HL-60/S4 (cell line): Measurements from ENCODE around the gene IRF2BPL.
"Not testable (repeated sequence)": the region's sequence is repeated elsewhere in the genome, so short reads cannot be mapped to it uniquely, and the experiment has no call there.

ENCODE experiments used
- in situ Hi-C: fragments of 300-500 bp; cut with MboI; formaldehyde crosslinking; loops from 2 replicates; pipeline ENCODE4 v1.14.3; 2022; ENCODE audit warnings: low sequenced_read_pairs

IRF2BPL gene

DNA sequence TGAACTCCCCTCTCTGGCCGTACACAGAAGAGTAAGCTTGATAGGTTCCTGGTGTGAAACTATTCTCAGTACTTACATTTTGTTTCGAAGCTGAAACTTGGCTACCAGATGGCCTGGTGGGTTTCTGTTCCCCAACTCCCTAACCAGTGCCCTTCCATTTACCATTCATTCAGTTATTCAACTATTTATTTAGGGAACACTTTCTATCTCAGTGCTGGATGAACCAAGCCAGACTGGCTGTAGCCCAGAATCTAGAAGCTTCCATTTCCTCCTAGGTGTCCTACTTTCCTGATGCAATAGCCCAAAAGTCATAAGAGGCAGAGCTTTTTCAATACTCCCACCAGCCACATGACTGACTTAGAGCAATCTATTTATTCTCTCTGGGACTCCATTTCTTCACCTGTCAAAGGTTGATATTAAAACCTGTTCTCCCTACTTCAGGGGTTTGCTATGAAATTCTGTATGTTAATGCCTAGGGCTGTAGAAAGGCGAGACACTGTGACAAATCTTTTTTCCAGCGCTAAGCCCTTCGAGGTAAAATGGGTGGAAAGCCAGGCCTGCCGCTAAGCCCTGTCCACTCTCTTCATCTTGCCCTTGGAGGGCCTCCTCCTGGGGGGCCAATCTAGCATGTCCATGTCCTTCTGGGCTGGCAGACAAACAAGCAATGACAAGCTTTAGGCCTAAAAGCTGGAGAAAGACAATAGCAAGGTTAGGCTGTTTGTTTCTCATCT lies 8.1 kb upstream of the IRF2BPL start:
- in situ Hi-C loops: no loop called here

DNA sequence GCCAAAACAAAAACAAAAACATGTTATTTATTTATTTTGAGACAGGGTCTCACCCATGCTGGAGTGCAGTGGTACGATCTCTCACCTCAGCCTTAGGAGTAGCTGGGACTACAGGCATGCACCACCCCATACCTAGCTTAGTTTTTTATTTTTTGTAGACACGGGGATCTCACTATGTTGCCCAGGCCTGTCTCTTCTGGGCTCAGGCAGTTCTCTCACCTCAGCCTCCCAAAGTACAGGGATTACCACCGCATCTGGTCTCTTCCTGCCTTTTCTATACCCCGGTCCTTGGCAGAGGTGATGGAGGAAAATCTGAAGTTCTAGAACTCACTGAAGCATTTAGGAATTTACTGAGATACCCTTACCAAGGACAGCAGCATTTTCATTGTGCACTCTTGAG lies 6.8 kb upstream of the IRF2BPL start:
- in situ Hi-C loops: no loop called here

DNA sequence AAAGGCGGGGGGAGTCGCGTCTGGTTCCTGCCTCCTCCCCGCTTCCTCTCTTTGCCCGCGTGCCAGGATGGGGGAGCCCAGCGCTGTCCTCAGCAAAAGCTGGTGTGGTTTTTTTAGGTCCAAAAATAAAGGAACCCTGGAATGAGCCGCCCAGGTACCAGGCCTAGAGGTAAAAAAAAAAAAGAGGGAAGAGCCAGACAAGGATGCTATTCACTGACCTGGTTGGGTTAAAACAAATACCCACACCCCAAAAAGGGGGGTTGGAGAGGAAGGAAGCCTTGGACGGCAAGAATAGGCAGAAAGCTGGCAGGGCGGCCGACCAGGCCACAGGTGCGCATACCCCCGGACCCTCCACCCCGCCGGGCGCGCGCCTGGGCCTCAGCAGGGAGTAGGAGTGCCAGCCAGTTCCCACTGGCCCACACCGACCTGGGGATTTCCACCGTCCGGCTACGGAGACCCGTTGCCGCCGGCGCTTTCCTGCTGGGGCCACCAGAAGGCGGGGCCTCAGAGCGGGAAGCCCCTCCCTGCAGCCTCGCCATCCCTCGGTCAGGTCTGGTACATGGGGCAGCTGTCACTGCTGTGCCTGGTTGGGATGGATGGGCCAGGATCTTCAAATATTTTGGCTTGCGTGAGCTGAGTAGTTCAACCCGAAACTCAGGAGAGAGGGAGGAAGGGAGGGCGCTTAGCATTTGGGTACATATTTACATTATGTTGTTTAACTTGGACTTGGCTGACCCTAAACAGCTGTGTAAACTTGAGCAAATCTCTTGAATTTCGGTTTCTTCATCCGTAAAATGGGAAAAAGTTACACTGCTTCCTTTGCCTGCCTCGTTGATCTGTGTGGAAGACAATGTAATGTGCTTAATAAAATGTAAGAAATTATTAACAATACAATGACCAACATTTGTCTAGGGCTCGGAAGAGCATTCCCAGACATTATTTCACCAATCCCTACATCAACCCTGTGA lies 5.4 kb upstream of the IRF2BPL start:
- in situ Hi-C loops: no loop called here

- in situ Hi-C loops: no loop called here
Measured at GRCh38 chr14:77032844-77033621, 4.5 kb upstream of the IRF2BPL start.

DNA sequence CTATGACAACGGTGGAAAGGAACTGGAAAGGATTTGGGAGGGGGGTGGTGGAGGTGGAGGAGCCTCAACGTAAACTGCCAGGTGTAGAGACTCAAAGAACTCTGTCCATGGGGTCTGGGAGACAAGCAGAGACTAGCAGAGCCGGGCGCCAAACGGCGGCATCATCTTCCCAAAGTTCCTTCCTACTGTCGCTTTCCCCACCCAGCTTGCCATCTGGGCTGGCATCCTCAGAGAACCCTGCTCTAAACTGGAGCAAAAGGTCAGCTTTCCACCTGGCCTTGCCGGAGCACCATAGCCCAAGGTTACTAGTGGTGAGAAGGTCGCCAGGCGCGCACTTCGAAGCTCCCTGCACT lies 4.0 kb upstream of the IRF2BPL start:
- in situ Hi-C loops: no loop called here

DNA sequence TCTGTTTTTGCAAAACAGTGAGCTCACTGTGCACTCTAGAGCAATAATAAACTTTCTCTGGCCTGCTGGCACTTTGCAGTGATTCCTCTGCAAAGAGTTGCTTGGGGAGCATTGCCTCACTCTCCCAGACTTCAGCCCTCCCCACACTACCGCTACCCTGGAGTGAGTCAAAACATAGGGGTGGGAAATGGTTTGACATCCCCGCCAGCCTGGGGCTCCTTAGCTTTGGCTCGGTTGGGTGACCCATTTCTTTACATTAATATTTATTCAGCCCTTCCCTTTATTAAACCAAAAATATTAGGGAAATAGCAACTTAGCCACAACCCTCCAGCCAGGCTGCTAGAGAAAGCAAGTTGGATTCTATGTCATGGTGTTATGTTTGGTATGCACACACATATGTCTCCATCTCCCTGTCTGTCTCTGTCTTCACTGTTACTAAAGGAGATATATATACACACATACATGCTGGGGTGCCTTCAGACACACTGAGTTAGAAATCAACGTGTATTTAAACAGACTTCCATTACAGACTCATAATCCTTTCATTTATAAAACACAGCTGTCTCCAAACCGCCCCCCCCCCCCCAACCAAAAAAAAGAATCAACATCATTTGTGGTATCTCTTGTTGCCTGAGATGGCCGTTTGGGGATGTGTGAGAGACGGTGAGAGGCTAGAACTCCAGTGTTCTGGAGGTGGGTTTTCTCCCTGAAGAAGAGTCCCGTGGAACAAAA lies 3.4 kb upstream of the IRF2BPL start:
- in situ Hi-C loops: no loop called here

DNA sequence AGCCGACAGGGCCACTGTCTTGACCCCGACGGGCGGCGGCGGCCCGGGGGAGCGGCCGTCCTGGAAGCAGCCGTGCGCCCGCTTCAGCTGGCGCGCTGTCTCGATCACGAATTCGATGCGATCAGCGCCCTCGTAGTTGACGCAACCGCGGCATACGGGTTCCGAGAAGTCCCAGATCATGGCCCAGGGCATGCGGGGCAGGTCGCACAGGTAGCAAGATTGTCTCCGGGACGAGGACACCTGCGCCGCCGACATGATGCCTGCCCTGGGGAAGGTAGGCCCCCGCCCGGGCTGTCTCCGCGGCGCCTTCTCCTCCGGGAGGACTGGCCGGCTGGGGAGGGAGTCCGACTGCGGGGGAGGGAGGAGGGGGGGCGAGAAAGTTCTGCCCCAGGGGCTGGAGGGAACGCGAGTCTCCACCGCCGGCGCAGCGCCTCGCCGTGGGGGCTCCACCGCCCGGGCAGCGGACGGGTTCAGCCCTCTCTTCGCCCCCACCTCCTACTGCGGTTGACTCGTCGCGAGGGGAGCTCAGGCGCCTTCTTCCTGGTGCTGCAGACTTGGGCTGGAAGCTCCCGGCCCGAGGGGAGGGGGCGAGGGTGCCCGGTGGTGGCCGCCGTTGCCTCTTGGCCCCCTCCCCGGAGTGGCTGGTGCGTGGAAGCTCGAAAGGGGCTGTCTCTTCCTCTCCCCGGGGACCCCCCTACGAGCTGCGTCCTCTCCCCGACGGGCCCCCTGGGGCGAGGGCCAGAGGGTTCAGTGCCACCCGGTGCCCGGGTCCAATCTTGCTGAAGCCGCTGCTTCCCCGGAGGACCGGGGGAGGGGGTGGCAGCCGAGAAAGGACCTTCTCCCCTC lies 747 bp downstream of the IRF2BPL start:
- in situ Hi-C loops: no loop called here

GRCh38 chr14:77026930-77027537 lies 1.5 kb downstream of the IRF2BPL start:
- in situ Hi-C loops: no loop called here

GRCh38 chr14:77026166-77026929 lies 2.2 kb downstream of the IRF2BPL start:
- in situ Hi-C loops: no loop called here

DNA sequence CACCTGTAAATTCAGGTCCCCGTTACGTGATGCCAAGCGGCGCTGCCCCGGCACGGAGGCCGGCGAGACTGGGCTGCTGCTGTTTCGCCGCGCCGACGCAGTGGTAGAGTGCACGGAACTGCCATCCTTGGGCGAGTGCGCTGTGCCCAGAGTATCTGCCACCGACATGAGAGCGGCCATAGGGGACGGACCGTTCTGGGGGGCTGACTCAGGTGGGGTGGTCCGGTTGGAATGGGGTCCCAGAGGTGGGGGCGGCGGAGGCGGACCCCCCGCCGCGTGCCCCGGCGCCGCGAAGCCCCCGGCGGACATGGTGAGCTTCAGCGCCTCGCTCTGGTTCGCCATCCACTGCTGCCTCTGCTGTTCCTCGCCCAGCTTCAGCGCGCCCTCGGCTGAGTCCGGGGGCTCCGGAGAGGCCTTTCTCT lies 2.8 kb downstream of the IRF2BPL start:
- in situ Hi-C loops: no loop called here

- in situ Hi-C loops: no loop called here
Measured at GRCh38 chr14:77024171-77024691, 4.3 kb downstream of the IRF2BPL start.

DNA sequence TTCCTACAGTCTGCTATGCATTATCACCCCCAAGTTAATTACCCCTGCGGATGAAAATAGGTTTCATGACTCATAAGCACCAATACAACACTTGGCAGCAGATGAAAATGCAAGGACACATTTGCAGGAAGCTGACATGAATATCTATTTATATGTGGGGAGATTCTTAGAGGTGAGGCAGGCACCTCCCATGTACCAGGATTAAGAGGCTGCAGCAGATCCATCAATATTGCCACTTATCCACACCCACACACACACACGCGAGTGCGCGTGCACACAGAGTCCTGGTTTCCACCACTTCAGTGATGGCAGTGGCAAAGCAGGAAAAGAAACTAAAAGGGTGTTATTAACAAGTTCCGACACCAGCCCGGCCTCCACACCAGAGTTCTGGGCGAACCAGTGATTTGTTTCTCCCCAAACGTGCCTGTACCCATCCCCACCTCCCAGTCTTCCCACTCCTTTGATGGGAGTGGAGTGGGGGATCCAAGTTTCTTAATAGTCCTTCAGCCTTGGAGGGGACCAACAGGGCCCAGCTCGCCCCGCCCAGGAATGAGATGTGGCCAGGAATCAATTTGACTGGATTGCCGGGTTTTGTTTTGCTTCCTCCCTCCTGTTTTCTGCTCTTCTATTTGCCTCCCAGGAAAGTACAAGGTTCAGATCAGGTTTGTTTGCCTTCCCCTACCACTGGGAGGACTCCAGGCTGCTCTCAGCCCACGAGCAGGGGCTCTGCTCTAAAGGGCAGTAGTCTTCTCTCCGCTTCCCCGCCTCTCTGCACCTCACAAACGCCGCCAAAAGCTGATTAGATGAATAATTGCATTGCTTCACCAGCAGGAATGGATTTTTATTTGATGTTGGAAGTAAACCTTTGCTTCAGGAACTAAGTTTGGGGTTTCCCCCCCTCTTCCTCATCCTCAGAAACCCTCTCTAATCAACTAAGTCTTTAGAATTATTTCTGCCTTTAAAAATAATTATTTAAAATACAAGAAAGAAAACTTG lies 5.2 kb downstream of the IRF2BPL start:
- in situ Hi-C loops: no loop called here

- in situ Hi-C loops: no loop called here
Measured at GRCh38 chr14:77022236-77022852, 6.2 kb downstream of the IRF2BPL start.

DNA sequence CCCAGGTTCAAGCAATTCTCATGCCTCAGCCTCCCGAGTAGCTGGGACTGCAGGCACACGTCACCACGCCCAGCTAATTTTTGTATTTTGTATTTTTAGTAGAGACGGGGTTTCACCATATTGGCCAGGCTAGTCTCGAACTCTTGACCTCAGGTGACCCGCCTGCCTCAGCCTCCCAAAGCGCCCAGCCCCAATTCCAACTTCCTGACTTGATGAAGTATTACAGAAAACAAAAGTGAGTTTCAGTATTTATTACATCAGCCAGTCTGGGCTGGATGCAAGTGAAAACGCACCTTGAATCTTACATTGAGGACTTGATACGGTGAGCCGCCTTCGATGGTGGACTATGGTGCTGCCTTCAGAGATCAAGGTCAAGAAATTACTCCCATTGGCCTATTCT lies 7.1 kb downstream of the IRF2BPL start:
- in situ Hi-C loops: not testable (repeated sequence)

DNA sequence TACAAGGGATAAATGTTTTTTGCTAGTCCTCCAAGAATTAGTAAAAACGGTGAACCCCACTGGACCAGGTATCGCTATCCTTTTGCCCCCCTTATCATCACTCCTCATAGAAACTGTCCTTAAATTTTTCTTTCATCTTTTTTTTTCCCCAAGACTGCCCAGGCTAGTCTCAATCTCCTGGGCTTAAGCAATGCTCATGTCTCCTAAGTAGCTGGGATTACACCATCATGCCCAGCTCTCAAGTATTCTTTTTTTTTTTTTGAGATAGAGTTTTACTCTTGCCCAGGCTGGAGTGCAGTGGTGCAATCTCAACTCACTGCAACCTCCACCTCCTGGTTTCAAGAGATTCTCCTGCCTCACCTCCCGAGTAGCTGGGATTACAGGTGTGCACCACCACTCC lies 9.7 kb downstream of the IRF2BPL start:
- in situ Hi-C loops: no loop called here

DNA sequence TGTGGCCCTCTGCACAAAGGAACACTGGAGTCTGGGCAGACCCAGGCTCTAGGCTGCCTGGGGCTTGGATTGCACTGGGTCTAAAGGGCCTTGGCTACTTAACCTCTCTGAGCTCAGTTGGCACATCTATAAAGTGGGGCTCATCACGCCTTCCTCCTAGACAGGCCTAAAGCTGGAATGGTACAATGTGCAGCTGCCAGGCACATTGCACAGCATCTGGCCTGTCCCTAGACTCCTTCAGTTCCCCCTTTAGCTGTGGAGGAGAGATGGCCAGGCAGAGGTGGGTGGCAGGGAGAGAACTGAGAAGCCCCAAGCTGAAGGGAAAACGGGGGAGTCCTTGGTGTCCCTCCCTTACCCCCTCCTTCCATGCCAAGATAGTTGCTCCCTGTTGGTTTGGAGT lies 10.8 kb downstream of the IRF2BPL start:
- in situ Hi-C loops: no loop called here

GRCh38 chr14:77014734-77015133 lies 13.8 kb downstream of the IRF2BPL start:
- in situ Hi-C loops: no loop called here
